ENCODE results near the gene INPP4A. TPM values are rescaled to one million over a fixed set of nuclear protein-coding genes. Genes with fewer than 3 reads are reported as not detected.

The INPP4A gene
- polyA plus RNA-seq, 1 of the 3 experiments (the other 2 are of a cell fraction): 15.0 TPM

DNA sequence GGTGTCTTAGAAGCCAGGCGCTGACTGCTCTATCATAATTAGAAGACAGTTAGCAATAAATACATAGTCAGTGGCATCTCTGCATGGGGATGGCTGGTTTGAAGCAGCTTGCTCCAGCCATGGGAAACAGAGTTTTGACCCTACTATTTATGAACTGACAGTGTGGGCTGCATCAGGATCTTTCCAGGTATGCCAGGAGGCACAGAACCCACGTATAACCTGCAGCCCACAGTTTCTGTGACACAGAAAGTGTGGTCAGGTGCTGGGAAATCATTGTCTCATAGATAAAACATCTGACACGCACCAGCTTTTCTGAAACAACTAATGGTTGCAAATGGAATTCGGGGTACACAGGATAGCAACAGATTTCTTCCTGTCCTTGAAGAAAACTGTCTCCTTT lies 34.7 kb downstream of the INPP4A start:
- TF ChIP-seq TEAD4 (IDR thresholded peaks at IDR 0.05; ENCODE audit: borderline replicate concordance, insufficient read depth) (no peak), FOSL2 (IDR thresholded peaks at IDR 0.05; ENCODE audit: borderline replicate concordance, low read depth) (no peak), TCF12 (IDR thresholded peaks at IDR 0.05) (no peak), TAF1 (IDR thresholded peaks at IDR 0.05; ENCODE audit: borderline replicate concordance, low read depth, low read length) (no peak), YY1 (IDR thresholded peaks at IDR 0.05; ENCODE audit: low read depth) (no peak), MXI1 (IDR thresholded peaks at IDR 0.05; ENCODE audit: low read depth, low read length) (no peak), GABPA (IDR thresholded peaks at IDR 0.05; ENCODE audit: low read depth) (no peak), GATA2 (CRISPR knock-in tag; IDR thresholded peaks at IDR 0.05) (no peak), SMC3 (IDR thresholded peaks at IDR 0.05; ENCODE audit: low read depth, low read length) (no peak), NRF1 (IDR thresholded peaks at IDR 0.05; ENCODE audit: low read depth, low read length) (no peak), CHD2 (IDR thresholded peaks at IDR 0.05; ENCODE audit: low read length, partially characterized antibody) (no peak), FOXJ3 (CRISPR knock-in tag; IDR thresholded peaks at IDR 0.05) (no peak), RFX5 (IDR thresholded peaks at IDR 0.05; ENCODE audit: low read length) (no peak)
- TF ChIP-seq, protein P1, sequence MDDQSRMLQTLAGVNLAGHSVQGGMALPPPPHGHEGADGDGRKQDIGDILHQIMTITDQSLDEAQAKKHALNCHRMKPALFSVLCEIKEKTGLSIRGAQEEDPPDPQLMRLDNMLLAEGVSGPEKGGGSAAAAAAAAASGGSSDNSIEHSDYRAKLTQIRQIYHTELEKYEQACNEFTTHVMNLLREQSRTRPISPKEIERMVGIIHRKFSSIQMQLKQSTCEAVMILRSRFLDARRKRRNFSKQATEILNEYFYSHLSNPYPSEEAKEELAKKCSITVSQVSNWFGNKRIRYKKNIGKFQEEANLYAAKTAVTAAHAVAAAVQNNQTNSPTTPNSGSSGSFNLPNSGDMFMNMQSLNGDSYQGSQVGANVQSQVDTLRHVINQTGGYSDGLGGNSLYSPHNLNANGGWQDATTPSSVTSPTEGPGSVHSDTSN (IDR thresholded peaks at IDR 0.05): no peak
- TF ChIP-seq, protein P2, sequence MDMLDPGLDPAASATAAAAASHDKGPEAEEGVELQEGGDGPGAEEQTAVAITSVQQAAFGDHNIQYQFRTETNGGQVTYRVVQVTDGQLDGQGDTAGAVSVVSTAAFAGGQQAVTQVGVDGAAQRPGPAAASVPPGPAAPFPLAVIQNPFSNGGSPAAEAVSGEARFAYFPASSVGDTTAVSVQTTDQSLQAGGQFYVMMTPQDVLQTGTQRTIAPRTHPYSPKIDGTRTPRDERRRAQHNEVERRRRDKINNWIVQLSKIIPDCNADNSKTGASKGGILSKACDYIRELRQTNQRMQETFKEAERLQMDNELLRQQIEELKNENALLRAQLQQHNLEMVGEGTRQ (IDR thresholded peaks at IDR 0.05; ENCODE audit: borderline replicate concordance, low read depth, low read length): no peak
- TF ChIP-seq, protein P3, sequence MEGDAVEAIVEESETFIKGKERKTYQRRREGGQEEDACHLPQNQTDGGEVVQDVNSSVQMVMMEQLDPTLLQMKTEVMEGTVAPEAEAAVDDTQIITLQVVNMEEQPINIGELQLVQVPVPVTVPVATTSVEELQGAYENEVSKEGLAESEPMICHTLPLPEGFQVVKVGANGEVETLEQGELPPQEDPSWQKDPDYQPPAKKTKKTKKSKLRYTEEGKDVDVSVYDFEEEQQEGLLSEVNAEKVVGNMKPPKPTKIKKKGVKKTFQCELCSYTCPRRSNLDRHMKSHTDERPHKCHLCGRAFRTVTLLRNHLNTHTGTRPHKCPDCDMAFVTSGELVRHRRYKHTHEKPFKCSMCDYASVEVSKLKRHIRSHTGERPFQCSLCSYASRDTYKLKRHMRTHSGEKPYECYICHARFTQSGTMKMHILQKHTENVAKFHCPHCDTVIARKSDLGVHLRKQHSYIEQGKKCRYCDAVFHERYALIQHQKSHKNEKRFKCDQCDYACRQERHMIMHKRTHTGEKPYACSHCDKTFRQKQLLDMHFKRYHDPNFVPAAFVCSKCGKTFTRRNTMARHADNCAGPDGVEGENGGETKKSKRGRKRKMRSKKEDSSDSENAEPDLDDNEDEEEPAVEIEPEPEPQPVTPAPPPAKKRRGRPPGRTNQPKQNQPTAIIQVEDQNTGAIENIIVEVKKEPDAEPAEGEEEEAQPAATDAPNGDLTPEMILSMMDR (IDR thresholded peaks at IDR 0.05): no peak
- TF ChIP-seq, protein P4, sequence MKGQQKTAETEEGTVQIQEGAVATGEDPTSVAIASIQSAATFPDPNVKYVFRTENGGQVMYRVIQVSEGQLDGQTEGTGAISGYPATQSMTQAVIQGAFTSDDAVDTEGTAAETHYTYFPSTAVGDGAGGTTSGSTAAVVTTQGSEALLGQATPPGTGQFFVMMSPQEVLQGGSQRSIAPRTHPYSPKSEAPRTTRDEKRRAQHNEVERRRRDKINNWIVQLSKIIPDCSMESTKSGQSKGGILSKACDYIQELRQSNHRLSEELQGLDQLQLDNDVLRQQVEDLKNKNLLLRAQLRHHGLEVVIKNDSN (IDR thresholded peaks at IDR 0.05; ENCODE audit: borderline replicate concordance, low read depth): no peak
- TF ChIP-seq, protein P5, sequence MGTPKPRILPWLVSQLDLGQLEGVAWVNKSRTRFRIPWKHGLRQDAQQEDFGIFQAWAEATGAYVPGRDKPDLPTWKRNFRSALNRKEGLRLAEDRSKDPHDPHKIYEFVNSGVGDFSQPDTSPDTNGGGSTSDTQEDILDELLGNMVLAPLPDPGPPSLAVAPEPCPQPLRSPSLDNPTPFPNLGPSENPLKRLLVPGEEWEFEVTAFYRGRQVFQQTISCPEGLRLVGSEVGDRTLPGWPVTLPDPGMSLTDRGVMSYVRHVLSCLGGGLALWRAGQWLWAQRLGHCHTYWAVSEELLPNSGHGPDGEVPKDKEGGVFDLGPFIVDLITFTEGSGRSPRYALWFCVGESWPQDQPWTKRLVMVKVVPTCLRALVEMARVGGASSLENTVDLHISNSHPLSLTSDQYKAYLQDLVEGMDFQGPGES (IDR thresholded peaks at IDR 0.05; ENCODE audit: low read depth, low read length): no peak
- Histone ChIP-seq H3K9me3 (no peaks in the 10 kb centered on the region), H3K4me3 (ENCODE audit: low read depth in 2 of 2, low read length in 1 of 2) (no peak overlapping the region), H3K4me2 (peak overlapping the region; percentile 55), H3K27me3 (ENCODE audit: insufficient read depth) (no peaks in the 10 kb centered on the region), H3K27ac (ENCODE audit: low read depth in 2 of 2, low read length in 1 of 2) (peak overlapping the region; percentile 15 to 78; a peak in 3 of 4 replicates), H4K20me1 (ENCODE audit: insufficient read depth) (peaks cover 74% of the 10 kb centered on the region), H3K4me1 (ENCODE audit: control insufficient read depth in 1 of 2, insufficient read depth in 2 of 2, low read depth in 1 of 2, low read length in 1 of 2) (peaks cover 32 to 68% of the 10 kb centered on the region in 2 experiments), H3F3A (replicated peaks; ENCODE audit: insufficient read depth) (peaks cover 4% of the 10 kb centered on the region), H3K79me2 (ENCODE audit: insufficient read depth) (peaks cover 10% of the 10 kb centered on the region), H3K9ac (no peak overlapping the region), H3K36me3 (replicated peaks in 1 of 2; ENCODE audit: control insufficient read depth in 1 of 2, insufficient read depth in 2 of 2, low read length in 1 of 2) (no peaks in the 10 kb centered on the region), H2AFZ (ENCODE audit: low read depth) (no peak overlapping the region), H3K9me2 (no peaks in the 10 kb centered on the region)
- ChIA-PET POLR2A (interaction anchor here (0.8 to 1.7 kb wide), 2 partner anchors 7 to 33 kb away, joined by 3 to 4 read pairs; no protein-coding TSS in a partner anchor), CTCF (interaction anchor here (0.8 to 2.4 kb wide), 7 partner anchors 9 to 67 kb away, joined by 3 to 8 read pairs (median 4); partner anchors contain the start of gene INPP4A)
- 69% methylated on average over 4 of the region's 4 CpGs for WGBS (ENCODE audit: low lambda C conversion rate)
- DNase-seq: no peak

All from SK-N-SH (cell line).